SK-N-SH treated with all-trans-retinoic acid at 6 μM for 48 hours (cell line): ENCODE results near the gene RXYLT1.

Experiments
- ARNTL ChIP-seq: fragments of 450-650 bp; formaldehyde crosslinking; IDR thresholded peaks from 2 replicates; pipeline ENCODE4 v1.5.0; 2020; ENCODE audit warnings: low read depth, mild to moderate bottlenecking, moderate library complexity, borderline replicate concordance
- PATZ1 ChIP-seq: fragments of 250-450 bp; sonication (Bioruptor Pico); IDR thresholded peaks from 2 replicates; pipeline ENCODE4 v1.8.0; 2020; ENCODE audit warnings: mild to moderate bottlenecking, moderate library complexity, borderline replicate concordance
- RARB ChIP-seq: fragments of 250-450 bp; sonication (Bioruptor Pico); IDR thresholded peaks from 2 replicates; pipeline ENCODE4 v1.8.0; 2021; ENCODE audit warnings: mild to moderate bottlenecking, moderate library complexity
- ZFP3 ChIP-seq: fragments of 250-450 bp; sonication (Bioruptor Pico); IDR thresholded peaks from 2 replicates; pipeline ENCODE4 v1.5.0; 2020; ENCODE audit warnings: mild to moderate bottlenecking, moderate library complexity
- ZNF8 ChIP-seq: fragments of 450-650 bp; formaldehyde crosslinking; IDR thresholded peaks from 2 replicates; pipeline ENCODE4 v1.5.0; 2020; ENCODE audit warnings: mild to moderate bottlenecking, moderate library complexity

GRCh38 chr12:63849641-63850040 lies 69.9 kb downstream of the RXYLT1 start:
- TF ChIP-seq ARNTL (CRISPR knock-in tag), result no peak
- TF ChIP-seq ZFP3 (CRISPR knock-in tag), result no peak
- TF ChIP-seq PATZ1 (CRISPR knock-in tag), result no peak
- TF ChIP-seq RARB (CRISPR knock-in tag), result no peak
- TF ChIP-seq ZNF8 (CRISPR knock-in tag), result no peak
